Testis (tissue), 3 donors: ENCODE results near the gene HLA-DQA1. TPM values are rescaled to one million over a fixed set of nuclear protein-coding genes. Genes with fewer than 3 reads are reported as not detected.

Source experiments
- DNase-seq: peaks from one replicate; pipeline ENCODE4 v3.0.0-alpha.2; 2019
- H3K27ac ChIP-seq, 2 donors: fragments of 200-600 bp; sonication (generic); one replicate each; pipeline ENCODE4 v1.5.1; 2019
- H3K27me3 ChIP-seq: fragments of 200-600 bp; sonication (generic); one replicate; pipeline ENCODE4 v1.5.1; 2019
- H3K36me3 ChIP-seq: fragments of 200-600 bp; sonication (generic); one replicate; pipeline ENCODE4 v1.5.1; 2017; ENCODE audit warnings: low read depth; ENCODE audit errors: missing control alignments
- H3K4me1 ChIP-seq: fragments of 200-600 bp; sonication (generic); one replicate; pipeline ENCODE4 v1.5.1; 2019
- H3K4me3 ChIP-seq, 2 donors: fragments of 200-600 bp; sonication (generic); one replicate each; pipeline ENCODE4 v1.5.1; 2017 to 2019
- H3K9me3 ChIP-seq: fragments of 200-600 bp; sonication (generic); one replicate; pipeline ENCODE4 v1.5.1; 2017
- POLR2A ChIP-seq: fragments of 450-650 bp; IDR thresholded peaks from one replicate; pipeline ENCODE4 v1.6.1; 2017; ENCODE audit warnings: antibody characterized with exemption, mild to moderate bottlenecking, moderate library complexity
- WGBS, 2 donors: methylation state at CpG; one replicate each; pipeline ENCODE4 v1.1.5; 2018; 5-methylcytosine and 5-hydroxymethylcytosine counted together
- intact Hi-C: fragments of 100-400 bp; cut with DNase I; formaldehyde crosslinking; loops from one replicate; pipeline ENCODE4 v1.15.1; 2023; ENCODE audit warnings: low total_unique reads
- polyA plus RNA-seq: library from polyadenylated mRNA; stranded (reverse); fragments of 350-450 nt; fragmentation: Illumina TruSeq; extraction: RNeasy Lipid Tissue Mini Kit (QIAGEN cat#74804); gene quantifications from one replicate; pipeline ENCODE4 v1.2.3, GENCODE V29; 2014; ENCODE audit warnings: low read depth, low replicate concordance; ENCODE audit not compliant: insufficient read depth
- total RNA-seq, 2 donors: library from RNA; depleted of rRNA; stranded (reverse); fragments of >200 nt; gene quantifications; one replicate each; pipeline ENCODE4 v1.2.3, GENCODE V29; 2016
- TF ChIP-seq, protein P1 (sequence below), 3 experiments: fragments of 450-650 bp in 2 of 3; fragments of 200-600 bp in 1 of 3; sonication (generic) in 1 of 3; IDR thresholded peaks; one replicate each; pipeline ENCODE4 v1.5.1; 2016 to 2019; ENCODE audit warnings: antibody characterized with exemption in 3 of 3, mild to moderate bottlenecking in 2 of 3, moderate library complexity in 1 of 3

HLA-DQA1 gene
- total and polyA plus RNA-seq, 3 donors from 2014 or later: 0.94 to 33.9 (median 1.6) TPM

DNA sequence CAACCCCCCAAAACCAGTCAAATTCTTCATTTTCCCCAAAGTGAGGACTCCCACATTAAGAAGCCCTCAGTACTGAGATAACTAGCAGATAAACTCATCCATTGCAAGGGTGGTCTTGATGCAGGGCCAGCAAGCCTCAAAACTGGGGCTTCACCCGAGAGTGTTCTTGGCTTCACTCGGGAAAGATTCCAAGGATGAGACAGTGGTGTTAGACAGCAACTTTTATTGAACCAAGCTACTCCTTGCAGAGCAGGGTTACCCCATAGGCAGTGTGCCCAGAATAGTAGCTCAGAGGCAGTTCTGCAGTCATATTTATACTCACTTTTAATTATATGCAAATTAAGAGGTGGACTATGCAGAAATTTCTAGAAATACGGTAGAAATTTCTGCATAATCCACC is 15.8 kb upstream of the HLA-DQA1 start:
- no peak overlapping the region for H3K4me3 ChIP-seq
- H3K4me1 ChIP-seq: no peaks in the 10 kb centered on the region
- H3K9me3 ChIP-seq: no peaks in the 10 kb centered on the region
- H3K36me3 ChIP-seq: no peaks in the 10 kb centered on the region
- DNase-seq: no peak
- no peaks in the 10 kb centered on the region for H3K27me3 ChIP-seq
- no peak overlapping the region for H3K27ac ChIP-seq
- TF ChIP-seq, protein P1, sequence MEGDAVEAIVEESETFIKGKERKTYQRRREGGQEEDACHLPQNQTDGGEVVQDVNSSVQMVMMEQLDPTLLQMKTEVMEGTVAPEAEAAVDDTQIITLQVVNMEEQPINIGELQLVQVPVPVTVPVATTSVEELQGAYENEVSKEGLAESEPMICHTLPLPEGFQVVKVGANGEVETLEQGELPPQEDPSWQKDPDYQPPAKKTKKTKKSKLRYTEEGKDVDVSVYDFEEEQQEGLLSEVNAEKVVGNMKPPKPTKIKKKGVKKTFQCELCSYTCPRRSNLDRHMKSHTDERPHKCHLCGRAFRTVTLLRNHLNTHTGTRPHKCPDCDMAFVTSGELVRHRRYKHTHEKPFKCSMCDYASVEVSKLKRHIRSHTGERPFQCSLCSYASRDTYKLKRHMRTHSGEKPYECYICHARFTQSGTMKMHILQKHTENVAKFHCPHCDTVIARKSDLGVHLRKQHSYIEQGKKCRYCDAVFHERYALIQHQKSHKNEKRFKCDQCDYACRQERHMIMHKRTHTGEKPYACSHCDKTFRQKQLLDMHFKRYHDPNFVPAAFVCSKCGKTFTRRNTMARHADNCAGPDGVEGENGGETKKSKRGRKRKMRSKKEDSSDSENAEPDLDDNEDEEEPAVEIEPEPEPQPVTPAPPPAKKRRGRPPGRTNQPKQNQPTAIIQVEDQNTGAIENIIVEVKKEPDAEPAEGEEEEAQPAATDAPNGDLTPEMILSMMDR (IDR thresholded peaks at IDR 0.05): no peak
- TF ChIP-seq POLR2A: no peak
- WGBS, 2 donors: 43 to 59% methylated on average over 3 of the region's 3 CpGs
- intact Hi-C loops: no loop called here

DNA sequence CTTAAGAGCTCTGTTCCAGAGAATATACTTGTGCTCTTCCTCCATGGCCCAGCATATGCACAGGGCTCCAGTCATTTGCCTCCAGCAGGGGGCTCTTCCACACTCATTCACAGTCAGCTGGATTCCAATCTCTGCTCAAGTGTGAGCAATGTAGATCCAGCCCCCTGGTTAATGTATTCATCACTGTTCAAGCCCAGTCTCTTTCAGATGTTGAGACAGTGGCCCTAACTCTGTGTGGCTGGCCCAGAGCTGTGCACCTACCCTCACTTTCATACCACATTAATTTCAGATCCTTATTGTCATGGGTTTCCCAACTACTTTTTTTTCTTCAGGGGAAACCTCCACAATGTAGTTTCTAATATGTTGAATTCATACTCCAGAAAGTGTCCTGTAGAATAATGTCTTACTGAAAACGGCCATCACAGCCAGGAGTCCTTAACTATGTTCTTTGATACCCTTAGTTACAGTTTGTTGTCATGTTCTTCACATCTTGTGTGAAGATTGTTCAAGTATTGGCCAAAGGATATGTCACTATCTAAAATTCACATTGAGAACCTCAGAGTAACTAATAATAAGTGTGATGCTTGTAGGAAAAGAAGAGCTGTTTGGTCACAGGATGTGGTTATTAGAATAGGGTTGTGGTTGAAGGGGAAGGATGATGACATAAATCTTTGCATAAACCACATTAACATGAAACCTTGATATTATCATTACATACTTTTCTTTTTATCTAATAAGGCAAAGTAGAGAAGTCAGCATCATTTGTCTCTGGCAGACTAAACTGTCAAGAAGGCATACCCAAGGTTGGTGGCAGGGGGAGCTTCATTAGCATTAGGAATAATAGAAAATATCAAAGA is 14.4 kb upstream of the HLA-DQA1 start:
- H3K4me1 ChIP-seq: no peaks in the 10 kb centered on the region
- H3K4me3 ChIP-seq: no peak overlapping the region
- no peak overlapping the region for H3K27ac ChIP-seq
- H3K27me3 ChIP-seq: no peaks in the 10 kb centered on the region
- DNase-seq: peak; percentile 24
- H3K9me3 ChIP-seq: no peaks in the 10 kb centered on the region
- TF ChIP-seq, protein P1 (IDR thresholded peaks at IDR 0.05): peak in 1 of 3 experiments; percentile 18
- TF ChIP-seq POLR2A: no peak
- intact Hi-C loops: no loop called here
- WGBS, 2 donors: 48 to 71% methylated on average over 1 of the region's 1 CpG
- no peaks in the 10 kb centered on the region for H3K36me3 ChIP-seq

DNA sequence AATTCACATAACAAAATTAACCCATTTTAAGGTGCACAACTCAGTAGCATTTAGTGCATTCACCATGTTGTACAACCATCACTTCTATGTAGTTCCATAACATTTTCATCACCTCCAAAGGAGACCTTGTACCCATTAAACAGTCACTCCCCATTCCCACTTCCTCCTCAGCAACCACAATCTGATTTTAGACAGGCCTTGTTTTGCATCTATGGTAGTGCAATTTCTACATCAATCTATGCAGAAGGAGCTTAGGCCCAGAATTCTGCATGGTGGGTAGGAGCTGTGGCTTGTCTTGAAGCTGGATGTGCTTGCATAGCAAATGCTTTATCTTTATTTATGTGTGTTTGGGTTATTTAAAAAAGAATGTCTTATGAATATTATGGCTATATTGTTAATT is 13.5 kb upstream of the HLA-DQA1 start:
- intact Hi-C loops: no loop called here
- Histone ChIP-seq H3K27ac (no peak overlapping the region), H3K4me3 (no peak overlapping the region), H3K27me3 (no peaks in the 10 kb centered on the region), H3K9me3 (no peaks in the 10 kb centered on the region), H3K36me3 (no peaks in the 10 kb centered on the region), H3K4me1 (no peaks in the 10 kb centered on the region)
- no peak for DNase-seq
- TF ChIP-seq, protein P1 (IDR thresholded peaks at IDR 0.05): no peak
- no peak for TF ChIP-seq POLR2A

DNA sequence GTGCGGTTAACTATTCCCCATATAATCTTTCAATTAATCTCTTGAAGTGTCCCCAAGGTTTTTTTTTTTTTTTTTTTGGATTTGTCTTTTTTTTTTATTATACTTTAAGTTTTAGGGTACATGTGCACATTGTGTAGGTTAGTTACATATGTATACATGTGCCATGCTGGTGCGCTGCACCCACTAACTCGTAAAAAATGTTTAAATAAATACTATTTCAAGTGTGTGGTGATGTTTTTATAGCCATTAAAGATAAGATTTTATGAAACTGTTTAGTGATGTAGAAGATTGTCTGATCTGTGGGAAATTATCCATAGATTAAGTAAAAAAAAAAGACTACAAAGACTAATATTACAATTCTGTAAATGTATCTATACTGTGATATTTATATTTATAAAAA is 12.6 kb upstream of the HLA-DQA1 start:
- TF ChIP-seq POLR2A: no peak
- Histone ChIP-seq H3K27ac (no peak overlapping the region), H3K36me3 (no peaks in the 10 kb centered on the region), H3K4me3 (no peak overlapping the region), H3K27me3 (no peaks in the 10 kb centered on the region), H3K9me3 (no peaks in the 10 kb centered on the region), H3K4me1 (no peaks in the 10 kb centered on the region)
- 0% methylated on average over 1 of the region's 3 CpGs for WGBS, 2 donors
- no peak for DNase-seq
- intact Hi-C loops: no loop called here

- Histone ChIP-seq H3K27me3 (no peaks in the 10 kb centered on the region), H3K27ac (no peak overlapping the region), H3K4me3 (no peak overlapping the region), H3K36me3 (no peaks in the 10 kb centered on the region), H3K4me1 (no peaks in the 10 kb centered on the region), H3K9me3 (no peaks in the 10 kb centered on the region)
- 17 to 31% methylated on average over 5 of the region's 5 CpGs for WGBS, 2 donors
- intact Hi-C loops: no loop called here
- DNase-seq: no peak
- TF ChIP-seq POLR2A: no peak
These were observed 12.1 kb upstream of the HLA-DQA1 start for GRCh38 chr6:32625137-32625536.

- DNase-seq: no peak
- no peak overlapping the region for H3K4me3 ChIP-seq
- no peak overlapping the region for H3K27ac ChIP-seq
- no peak for TF ChIP-seq POLR2A
- TF ChIP-seq, protein P1 (IDR thresholded peaks at IDR 0.05): no peak
- H3K27me3 ChIP-seq: no peaks in the 10 kb centered on the region
- no peaks in the 10 kb centered on the region for H3K9me3 ChIP-seq
- intact Hi-C loops: no loop called here
- no peaks in the 10 kb centered on the region for H3K36me3 ChIP-seq
- WGBS, 2 donors: 0 to 49% methylated on average over 1 to 3 of the region's 3 CpGs
- H3K4me1 ChIP-seq: no peaks in the 10 kb centered on the region
These were observed 10.0 kb upstream of the HLA-DQA1 start for GRCh38 chr6:32627249-32627648.
